Activated CD4-positive, CD25-positive, alpha-beta regulatory T cell treated with anti-CD3 and anti-CD28 coated beads, Interleukin-2, amount 50 U/mL, for 24 hours (primary cell): Measurements from ENCODE around the gene ZBTB16.

ENCODE experiments used
- ATAC-seq, 2 donors: fragments of 150-1000 bp; cut with Tn5 transposase; one replicate each; pipeline ENCODE4 v1.10.0; 2021; ENCODE audit warnings: mild to moderate bottlenecking in 1 of 2, moderate library complexity in 1 of 2

ZBTB16 gene, protein sequence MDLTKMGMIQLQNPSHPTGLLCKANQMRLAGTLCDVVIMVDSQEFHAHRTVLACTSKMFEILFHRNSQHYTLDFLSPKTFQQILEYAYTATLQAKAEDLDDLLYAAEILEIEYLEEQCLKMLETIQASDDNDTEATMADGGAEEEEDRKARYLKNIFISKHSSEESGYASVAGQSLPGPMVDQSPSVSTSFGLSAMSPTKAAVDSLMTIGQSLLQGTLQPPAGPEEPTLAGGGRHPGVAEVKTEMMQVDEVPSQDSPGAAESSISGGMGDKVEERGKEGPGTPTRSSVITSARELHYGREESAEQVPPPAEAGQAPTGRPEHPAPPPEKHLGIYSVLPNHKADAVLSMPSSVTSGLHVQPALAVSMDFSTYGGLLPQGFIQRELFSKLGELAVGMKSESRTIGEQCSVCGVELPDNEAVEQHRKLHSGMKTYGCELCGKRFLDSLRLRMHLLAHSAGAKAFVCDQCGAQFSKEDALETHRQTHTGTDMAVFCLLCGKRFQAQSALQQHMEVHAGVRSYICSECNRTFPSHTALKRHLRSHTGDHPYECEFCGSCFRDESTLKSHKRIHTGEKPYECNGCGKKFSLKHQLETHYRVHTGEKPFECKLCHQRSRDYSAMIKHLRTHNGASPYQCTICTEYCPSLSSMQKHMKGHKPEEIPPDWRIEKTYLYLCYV

DNA sequence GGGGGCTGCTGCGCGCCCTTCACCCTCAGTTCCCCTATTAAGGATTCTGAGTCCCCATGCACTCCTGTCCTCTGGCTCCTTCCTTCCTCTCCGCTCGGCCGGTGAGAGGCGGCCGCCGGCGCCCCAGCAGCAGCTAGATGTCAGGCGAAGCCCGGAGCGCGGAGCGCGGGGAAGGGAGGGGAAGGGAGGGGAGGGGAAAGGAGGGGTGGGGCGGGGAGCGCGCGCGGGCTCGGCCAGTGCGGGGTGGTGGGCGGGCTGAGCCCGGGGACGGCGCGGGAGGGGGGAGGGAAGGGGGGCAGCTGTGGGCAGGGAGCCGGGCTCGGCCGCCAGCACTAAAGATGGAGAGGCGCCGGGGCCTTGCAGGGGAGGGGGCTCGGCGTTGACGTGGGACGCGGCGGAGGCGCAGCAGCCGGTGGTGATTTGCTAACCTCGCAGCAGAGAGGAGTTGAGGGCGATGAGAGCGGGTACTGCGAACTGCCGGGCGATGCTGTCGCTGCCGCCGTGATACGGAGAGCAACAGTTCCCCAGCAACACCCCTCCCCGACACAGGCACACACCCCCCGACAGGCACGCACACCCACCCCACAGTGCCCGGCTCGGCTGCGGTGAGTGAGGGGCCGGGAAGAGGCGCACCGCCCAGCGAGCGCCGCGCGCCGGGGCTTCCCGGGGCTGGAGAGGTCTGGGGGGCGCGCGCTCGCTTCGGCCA lies at the start of gene ZBTB16:
TSS of gene ZBTB16 (plus strand) at position 434 of the 706 bp plus-strand sequence. CDS start 3,590 bp downstream, outside the sequence.
- peak; percentile 42 to 44 for ATAC-seq

DNA sequence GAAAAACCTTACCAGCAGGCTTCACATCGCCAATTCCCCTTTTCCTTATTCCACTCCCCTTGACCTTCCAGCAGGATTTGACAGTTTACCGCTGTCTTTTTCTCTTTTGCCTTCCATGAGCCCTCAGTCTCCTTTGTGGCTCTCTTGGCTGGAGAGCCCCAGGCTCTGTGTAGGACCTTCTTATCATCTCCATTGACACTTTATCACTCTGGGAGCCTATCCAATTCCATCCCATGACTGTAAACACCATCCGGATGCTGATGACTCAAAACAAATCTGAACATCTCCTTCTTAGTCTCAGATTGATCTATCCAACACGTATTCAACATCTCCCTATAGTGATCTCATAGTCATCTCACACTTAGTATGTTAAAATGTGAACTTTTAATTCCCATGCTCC lies 48.6 kb upstream of the ZBTB16 start:
- ATAC-seq: no peak

GRCh38 chr11:114011443-114011842 lies 48.1 kb upstream of the ZBTB16 start:
- no peak for ATAC-seq

DNA sequence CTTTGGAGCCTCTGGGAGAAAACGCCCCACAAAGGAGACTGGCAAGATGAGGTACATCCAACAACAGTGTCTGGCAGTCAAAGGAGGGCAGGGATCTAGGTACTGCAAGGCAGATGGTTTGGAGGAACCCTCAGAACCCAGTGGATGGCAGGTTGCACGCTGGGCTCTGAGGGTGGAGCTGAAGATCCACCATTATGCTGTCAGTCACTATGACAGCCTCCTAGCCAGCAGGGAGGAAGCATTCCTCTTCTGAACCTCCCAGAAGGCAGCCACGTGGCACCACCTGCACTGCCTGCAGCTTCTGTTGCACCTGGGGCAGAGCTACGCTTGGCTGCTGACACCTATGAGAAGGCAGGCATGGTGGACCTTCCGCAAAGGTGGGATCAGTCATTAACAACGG lies 44.4 kb upstream of the ZBTB16 start:
- no peak for ATAC-seq

DNA sequence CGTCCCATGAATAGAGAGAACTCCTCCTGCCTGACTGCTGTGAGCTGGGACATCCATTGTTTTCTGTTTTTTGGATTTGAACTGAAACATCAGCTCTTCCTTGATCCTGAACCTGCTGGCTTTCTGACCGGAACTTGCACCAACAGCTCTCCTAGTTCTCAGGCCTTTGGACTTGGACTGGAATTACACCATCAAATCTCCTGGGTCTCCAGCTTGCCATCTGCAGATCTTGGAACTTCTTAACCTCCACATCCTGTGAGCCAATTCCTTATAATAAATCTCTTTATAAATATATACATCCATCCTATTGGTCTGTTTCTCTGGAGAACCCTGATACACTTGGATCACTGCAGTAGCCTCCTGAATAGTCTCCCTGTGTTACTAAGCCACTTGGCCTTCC lies 42.5 kb upstream of the ZBTB16 start:
- no peak for ATAC-seq

DNA sequence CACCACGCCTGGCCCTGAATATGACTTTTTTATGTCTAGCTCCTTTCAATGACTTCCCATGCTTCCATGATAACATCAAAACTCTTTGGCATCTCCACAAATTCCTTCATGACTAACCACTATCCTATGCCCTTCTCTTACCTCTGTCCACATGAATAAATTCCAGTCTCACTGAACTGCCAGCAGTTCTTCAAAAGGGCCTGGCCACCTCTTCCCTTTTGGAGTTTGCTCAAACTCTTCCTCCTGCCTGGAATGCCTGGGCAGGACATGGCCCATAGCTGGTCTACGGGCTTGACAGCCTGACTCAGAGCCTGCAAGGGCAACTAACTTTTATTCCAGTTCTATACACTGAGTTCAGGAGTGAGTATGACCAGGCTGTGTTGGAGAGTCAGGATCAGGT lies 41.8 kb upstream of the ZBTB16 start:
- ATAC-seq: no peak

DNA sequence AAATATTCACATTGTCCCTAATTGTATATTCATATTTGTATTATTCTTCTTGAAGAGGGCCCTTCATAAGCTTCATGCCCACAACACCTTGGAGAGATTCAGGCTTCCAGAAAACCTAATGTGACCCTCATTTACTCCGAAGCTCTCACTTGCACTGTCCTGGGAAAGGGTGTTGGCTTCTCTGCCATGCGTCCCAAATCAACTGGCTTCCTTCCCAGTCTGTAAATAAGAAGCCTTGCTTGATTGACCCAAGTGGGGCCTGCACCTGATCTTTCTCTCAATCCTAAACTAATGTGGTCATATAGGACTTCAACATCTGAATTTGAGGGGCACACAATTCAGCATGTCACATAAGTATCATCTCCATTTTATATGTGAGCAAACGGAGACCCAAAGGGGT lies 40.5 kb upstream of the ZBTB16 start:
- no peak for ATAC-seq

DNA sequence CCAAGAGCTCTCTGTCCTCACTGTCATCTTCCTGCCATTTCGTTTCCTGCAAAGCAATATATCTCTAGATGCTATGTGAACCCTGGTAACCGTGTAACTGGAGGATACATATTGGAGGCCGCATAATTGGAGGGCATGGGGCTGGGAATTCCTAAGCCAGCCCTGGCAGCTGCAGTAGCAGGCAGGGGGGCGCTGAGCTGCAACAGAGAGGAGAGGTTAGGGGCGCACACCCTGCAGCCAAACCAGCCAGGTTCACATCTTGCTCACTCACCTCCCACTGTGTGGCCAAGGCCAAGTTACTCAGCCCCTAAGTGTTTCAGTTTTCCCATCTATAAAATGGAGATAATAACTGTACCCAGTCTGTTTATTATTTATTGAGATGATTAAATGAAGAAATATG lies 39.9 kb upstream of the ZBTB16 start:
- ATAC-seq: no peak

DNA sequence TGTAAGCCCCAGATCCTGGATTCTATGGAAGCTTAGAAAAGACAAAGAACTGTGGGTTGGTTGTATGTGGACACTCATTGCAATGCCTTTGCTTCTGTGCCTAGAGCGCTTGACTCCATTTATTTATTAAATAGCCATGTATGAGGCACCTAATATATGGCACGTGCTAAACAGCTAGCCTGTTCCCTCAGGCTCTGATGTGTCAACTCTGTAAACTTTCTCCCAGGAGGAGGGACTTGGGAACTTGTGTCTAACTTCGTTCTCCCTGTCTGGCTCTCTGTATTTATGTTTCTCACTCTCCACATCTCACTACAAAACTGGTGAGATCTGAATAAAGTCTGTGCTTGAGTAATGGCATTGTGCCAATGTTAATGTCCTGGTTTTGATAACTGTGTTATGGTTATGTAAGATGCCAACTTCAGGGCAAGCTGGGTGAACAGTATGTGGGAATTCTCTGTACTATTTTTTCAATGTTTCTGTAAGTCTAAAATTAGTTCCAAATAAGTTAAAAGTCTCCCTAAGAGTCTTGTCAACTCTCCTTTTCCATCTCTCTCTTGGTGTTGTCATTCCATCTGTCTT lies 34.1 kb upstream of the ZBTB16 start:
- no peak for ATAC-seq

DNA sequence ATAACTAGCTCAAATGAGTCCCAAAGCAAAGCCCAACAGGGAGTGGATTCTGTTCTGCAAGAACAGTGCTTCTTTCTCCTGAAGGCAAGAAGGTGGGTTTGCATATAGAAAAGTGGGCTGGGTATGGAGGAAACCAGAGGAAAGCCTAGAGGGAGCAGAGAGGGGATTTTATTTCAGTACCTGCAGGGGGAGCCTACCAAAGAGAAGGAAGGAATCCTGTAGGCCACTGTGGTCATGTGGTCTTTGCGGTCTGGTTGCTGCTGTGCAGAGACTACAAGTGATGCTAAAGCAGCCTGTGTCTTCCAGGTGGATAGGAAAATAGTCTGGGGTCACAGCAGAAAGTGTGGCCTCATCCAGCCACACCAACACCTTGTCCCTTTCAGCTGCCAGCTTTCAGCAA lies 33.2 kb upstream of the ZBTB16 start:
- no peak for ATAC-seq

DNA sequence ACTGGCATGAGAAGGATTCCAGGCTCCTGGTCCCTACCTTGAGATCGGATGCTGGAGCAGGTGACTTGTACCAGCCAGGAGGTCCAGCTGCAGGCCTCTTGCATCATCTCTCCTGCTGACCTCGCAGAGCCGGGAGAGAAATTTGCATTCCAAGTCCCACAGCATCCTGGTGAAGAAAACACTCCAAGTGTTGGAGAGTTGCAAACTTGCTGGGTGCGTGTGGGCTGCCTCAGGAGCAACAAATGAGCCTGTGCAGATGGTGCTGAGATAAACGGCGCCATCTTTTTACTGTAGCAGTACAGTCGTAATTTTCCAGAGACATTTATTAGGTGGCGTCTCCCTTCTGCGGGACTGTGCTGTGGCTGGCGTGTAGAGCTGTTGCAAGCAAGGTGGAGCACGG lies 32.1 kb upstream of the ZBTB16 start:
- ATAC-seq: no peak

DNA sequence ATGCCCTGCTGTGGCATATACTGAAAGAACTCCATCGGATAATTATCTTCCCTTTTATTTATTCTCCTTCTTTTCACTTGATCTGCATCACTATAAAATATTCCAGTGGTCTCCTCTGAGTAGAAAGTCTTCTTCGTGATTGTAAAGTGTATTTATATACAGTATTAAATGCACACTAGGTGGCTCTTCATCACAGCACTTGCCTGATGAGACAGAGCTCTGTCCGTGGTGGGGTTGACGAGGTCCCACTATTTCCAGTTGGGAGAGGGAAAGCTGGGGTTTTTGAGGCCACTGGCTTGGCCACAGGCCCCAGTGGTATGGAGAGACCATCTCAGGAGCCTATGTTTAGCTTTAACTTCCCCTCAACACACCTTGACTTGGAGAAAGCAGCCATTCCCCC lies 31.6 kb upstream of the ZBTB16 start:
- no peak for ATAC-seq

- no peak for ATAC-seq
These were observed 28.1 kb upstream of the ZBTB16 start for GRCh38 chr11:114031246-114031966.

DNA sequence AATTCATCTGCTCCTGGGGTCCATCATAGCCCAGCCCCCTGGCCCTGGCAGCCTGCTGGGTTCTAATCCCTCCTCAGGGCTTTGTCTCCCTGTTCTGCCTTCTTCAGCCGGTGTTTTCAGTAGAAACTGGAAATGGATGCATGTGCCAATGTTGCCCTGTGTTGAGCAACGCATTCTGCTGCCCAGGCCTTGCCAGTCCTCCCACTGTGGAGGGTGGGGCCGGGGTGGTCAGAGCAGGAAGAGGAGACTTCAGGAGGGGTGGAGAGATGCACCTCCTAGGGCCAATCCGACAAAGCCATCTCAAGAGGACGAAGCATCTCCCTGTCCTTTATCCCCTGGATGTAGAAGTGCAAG lies 27.6 kb upstream of the ZBTB16 start:
- no peak for ATAC-seq

- ATAC-seq: no peak
These were observed 26.4 kb upstream of the ZBTB16 start for GRCh38 chr11:114033066-114033465.

DNA sequence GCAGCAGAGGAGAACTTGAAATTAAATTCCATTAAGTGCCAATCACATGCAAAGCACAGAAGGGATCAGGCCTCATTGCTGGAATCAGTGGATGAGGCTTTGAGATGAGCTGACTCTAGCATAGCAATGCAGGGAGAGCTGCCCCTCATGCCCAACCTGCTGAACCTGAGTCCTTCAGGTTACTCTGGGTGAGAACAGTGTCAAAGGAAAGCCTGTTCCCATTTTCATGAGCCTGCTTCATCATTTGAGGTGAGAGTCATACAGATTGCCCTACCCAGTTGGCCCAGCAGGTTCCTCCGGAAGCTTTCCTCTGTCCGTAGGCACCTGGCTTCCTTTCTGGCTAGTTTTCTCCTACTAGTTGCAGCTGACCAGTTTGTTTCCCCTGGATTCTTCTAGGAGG lies 25.9 kb upstream of the ZBTB16 start:
- ATAC-seq: no peak

DNA sequence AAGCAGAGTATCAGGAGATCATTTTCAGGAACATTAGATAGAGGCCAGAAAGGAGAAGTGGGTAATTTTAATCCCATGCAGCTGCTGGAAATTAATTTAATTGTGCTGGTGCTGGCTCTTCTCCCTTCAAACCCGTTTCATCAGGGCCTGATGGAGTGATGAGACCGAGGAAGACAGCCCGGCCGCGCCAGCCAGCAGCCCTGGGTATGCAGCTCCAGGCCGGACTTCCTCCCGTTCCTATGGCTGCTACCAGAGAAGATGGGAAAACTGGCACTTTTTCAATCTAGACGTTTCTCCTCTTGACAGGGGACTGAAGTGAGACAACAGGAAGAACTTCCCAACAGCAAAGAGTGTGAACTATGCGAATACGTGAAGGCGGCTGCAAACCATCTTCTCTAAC lies 24.6 kb upstream of the ZBTB16 start:
- no peak for ATAC-seq

DNA sequence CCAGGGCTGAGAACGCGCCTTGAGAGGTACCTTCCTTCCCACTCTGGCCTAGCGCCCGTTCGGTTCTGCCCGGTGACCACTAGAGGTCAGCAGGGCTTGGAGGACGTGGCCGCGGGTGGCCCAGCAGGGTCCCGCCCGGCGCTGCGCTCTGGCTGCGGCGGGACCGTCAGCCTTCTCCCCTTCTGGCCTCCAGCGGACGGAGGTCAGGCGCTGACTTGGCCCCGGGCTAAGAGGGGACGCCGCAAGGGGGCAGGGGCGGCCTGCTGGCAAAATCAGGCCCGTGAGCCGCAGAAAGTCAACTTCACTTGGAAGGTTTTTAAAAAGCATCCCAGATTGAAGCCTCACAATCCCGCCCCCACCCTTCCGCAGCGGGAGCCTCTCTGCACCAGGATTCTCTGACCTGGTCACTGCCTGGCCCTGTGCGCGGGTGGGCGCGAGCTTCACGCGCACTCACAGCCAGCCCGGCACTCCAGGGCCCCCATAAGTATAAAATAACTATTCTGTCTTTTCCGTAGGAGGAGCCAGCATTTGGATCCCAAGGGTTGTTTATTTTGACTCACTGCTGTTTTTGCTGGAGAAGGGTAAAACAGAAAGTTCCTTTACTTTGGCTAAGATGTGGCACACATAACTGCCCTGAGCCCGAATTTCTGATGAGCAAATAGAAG lies 23.2 kb upstream of the ZBTB16 start:
- peak; percentile 81 to 85 for ATAC-seq

GRCh38 chr11:114036958-114037357 lies 22.6 kb upstream of the ZBTB16 start:
- no peak for ATAC-seq

DNA sequence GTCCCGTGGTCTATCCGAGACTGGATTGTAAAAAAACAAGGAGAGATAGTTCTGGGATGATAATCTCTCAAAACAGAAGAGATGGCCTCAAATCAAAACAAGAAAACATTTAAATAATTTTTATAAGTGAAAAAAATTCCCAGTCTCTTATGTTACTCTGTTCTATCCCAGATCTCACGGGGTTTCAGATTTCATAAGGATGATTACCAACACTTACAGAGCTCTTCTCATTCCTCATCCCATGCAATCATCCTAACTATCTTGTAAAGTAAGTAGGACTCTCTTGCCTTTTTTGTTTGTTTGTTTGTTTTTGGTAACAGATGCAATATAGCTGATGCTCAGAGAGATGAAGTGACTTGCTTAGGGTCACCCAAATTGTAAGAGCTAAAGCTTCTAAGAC lies 20.0 kb upstream of the ZBTB16 start:
- no peak for ATAC-seq

DNA sequence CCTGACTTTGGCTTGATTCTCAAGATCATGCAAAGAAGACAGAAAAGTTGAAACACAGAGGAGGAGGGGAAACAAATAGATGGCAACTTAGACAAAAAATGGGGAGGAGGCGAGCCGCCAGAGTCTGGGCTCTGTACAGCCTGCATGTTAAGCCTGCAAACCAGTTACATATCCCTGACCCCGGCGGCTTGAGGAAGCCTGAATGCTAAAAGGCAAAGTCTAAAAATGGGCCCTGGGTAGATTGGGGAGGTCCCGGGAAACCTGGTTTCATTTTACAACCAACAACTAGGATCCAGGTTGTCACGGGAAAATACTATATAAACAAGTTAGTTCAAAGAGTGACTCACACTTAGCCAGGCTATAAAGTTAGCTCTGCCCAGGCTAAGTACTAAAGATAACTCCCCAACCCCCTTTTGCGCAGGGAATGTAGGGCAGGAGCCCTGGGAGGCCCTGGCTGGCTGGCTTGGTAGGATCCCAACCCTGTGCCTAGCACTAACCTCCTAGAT lies 18.8 kb upstream of the ZBTB16 start:
- no peak for ATAC-seq

- ATAC-seq: no peak
These were observed 17.3 kb upstream of the ZBTB16 start for GRCh38 chr11:114042234-114042633.
